GM10847 (cell line): ENCODE results near the gene RUNX1.

Experiments
- POLR2A ChIP-seq: IDR thresholded peaks from 2 replicates; pipeline ENCODE4 v1.6.1; 2011; ENCODE audit not compliant: insufficient read length; ENCODE audit errors: extremely low read depth

Gene RUNX1

DNA sequence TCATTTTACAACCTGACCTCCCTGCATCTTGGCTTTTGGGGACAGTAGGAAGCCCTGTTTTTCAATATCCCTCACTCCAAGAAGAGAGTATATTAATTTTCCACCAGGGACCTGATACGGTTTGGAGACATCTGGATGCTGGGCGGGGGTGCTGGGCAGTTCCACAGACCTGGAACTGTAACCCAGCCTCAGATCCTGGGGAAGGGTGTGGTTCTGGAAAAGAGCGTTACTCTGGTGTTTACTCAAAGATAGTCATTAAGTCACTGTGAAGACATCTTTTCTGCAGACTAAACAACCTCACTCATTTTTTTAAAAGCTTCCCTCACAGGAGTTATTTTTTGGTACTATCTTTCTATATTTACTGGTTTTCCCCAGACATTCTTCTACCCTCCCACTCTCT lies 190.5 kb downstream of the RUNX1 start:
- no peak for TF ChIP-seq POLR2A

DNA sequence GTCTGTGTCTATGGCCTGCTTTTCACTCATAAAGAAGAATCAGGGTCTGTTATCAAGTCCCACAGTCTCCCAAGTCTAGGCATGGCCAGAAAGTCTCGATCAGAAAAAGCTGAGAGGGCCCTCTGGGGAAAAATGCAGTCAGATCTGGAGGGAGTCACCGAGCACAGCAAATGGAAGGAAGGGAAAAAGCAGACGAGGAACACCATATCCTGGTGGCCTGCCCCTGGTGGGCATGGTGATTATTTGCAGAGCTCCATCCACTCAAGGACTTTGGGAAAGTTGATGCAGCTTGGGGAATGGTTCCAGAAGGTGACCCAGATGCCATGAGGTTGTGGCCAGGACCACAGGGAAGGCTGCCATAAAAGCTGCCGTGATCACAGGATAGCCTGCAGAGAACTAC lies 191.2 kb downstream of the RUNX1 start:
- TF ChIP-seq POLR2A: no peak

DNA sequence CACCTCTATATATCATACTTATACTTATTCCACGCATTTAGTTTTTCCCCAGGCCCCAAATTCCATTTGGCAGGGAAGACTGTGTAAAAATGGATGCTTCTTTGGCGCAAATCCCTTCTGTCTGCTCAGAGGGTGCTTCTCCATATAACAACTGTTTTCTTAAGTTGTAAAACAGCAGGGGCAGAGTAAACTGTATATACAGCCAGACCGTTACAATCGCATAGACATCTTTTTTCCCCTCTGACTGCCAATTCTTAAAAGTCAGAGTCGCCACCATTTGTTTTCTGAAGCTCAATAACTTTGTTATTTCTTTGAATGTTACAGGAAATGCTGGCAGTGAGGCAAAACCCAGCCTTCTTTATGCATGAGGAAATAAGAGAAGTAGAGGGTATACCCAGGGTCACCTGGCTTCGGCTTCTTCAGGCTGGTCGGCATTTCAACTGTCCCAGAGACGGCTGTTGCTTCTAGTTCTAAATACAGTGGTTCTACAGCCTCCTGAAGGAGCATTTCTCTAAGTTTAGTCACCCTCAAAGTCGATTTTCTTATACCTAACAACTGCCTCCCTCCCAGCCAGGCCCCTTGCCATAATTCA lies 191.9 kb downstream of the RUNX1 start:
- no peak for TF ChIP-seq POLR2A

DNA sequence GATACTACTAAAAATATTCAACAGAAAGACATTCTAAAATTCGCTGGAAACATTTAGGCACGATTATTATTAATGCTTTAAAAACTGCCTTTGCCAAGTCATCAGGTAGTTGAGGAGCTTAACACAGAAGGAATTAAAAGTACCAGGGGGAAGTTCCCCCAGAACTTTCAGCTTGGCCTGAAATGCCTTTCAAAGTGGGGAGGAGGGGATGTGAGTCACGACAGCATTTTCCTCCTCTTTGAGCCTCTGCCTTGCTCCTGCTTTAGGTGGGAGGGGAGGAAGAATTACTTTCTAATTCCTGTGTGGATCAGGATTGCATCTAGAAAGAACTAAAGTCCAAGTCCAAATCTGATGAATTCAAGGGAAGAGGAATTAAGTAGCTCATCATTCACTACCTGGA lies 196.7 kb downstream of the RUNX1 start:
- TF ChIP-seq POLR2A: no peak

DNA sequence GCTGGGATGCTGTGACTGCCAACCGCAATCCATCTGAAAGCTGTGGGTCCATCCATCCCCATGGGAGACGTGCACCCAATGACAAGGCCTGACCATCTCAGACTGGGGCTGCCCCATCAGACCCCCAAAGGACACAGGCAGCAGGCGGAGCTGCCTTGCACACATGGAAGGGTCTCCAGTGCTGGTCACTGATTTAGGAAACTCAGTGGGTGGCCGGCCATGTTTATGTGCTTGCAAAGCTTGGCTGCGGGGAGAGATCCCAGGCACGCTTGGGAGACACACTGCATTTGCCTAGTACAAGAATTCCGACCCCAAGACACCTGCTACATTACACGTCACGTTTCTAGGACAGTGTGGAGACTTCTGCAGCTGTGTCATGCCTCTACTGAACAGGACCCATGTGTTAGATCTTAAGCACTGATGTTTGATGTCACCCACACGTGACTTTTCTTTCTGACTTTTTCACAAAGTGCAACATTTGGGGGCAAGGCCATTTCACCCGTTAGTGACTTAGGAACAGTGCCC lies 198.9 kb downstream of the RUNX1 start:
- TF ChIP-seq POLR2A: no peak

DNA sequence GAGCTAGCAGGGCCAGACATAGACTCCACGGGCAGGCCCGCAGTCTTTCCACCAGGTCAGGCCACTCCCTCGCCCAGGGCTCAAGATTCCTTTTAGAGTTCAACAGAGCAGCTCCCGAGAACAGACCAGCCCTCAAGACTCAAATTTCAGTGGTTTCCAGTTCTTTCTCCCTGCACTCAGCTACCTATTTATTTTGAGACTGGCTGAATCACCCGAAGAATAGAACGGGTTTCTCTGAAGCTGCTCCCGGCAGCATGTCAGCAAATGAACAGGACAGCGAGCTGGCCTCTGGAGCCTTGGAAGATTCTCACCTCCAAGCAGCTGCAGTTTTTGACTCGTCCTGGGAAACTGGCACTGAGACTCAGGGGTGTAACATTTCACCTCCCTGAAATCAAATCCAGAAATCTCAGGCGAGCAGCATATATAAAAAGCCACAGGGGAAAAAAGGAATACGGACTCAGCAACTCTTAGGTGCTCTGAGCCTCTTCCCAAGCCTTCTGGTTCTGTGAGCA lies 202.4 kb downstream of the RUNX1 start:
- no peak for TF ChIP-seq POLR2A

GRCh38 chr21:34845521-34846451 lies 203.3 kb downstream of the RUNX1 start:
- no peak for TF ChIP-seq POLR2A

GRCh38 chr21:34844924-34845238 lies 204.2 kb downstream of the RUNX1 start:
- no peak for TF ChIP-seq POLR2A

DNA sequence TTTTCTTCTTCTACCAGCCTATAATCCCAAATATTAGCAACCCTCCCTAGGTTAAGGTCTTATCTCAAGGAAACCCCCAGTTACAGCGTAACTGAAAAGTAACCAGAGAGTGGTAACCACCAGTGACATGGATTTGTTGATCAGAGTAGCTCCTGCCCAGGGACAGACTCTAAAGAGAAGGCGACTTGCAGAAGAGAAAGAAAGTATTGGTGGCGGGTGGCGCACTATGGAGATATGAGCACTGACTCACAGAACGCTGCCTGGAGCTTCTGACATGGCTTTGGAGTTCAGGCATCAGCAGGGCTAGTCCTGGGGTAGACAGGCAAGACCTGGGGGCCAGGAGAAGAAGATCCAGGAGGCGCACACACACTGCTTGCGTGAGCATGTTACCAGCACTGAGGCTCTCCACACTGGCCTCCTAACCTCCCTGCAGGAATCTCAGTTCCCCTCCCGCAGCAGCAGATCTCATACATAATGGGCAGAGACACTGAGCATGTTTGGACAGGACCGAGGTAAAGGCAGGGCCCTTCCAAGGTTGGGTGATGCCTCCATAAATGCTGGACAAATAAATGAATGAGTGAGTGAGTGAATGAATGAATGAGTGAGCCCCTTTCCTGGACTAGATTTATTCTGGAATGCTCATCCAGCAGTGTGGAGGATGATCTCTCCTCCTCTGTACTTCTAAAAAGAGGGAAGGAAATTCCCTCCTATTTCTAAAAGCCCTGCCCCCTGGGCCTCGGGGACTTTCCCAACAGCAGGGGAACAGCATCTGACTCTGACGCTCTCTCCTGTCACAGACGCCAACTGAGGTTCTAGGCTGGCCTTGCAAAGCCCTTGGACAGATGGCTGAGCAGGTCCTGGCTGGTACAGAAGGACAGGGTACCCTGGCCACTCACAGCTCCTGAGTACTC lies 204.8 kb downstream of the RUNX1 start:
- TF ChIP-seq POLR2A: no peak

DNA sequence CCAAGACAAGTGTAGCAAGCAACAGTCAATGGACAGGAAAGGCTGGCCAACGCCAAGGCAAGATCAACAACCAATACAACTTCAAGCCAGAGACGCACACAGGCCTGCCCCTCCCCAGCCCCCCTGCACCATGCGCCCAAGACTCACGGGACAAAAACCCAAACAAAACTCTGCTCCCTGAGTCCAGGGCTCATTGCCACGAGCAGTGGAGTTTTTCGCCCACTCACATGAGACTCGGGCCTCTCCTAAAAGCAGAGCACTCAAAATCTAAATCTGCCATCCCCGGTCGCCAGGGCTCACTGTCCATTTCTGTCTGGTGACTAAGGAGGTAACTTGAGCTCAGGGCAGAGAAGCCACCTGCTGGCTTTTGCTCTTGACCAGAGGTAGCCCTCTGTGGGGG lies 205.5 kb downstream of the RUNX1 start:
- TF ChIP-seq POLR2A: no peak

- no peak for TF ChIP-seq POLR2A
These were observed 207.9 kb downstream of the RUNX1 start for GRCh38 chr21:34841154-34841553.

- no peak for TF ChIP-seq POLR2A
These were observed 208.4 kb downstream of the RUNX1 start for GRCh38 chr21:34840693-34841092.

DNA sequence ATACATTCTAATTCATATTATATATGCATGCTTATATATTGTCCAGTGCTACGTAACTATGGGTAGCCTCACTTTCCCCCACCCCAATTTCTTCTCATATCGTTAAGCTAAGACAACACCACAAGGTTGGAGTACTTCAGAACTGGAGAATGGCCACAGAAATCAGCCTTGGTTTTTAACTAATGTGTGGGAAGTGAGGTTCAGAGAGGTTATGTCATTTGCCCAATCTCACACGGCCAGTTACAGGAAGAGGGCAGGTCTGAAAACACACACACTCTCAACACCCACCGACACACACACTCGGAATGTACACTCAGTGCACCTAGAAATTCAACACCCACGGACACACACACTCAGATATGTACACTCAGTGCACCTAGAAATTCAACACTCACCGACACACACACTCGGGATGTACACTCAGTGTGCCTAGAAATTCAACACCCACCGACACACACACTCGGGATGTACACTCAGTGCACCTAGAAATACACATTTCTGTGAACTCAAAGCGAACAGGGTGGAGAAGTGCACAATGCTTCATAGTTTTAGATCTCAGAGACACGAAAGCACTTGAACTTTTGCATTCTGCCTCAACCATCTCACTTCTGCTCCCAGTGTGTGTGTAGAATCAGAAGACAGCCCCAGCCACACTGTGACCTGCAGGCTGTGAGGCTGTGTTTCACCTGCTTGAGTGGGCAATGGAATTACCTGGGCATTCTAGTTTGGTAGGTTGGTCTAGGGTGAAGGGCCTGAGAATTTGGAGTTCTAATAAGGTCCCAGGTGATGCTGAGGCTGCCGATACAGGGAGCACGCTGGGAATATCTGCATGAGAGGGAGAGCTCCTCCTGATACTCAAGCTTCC lies 209.9 kb downstream of the RUNX1 start:
- TF ChIP-seq POLR2A: no peak

- no peak for TF ChIP-seq POLR2A
These were observed 212.1 kb downstream of the RUNX1 start for GRCh38 chr21:34836933-34837505.
